Neural progenitor cell (in vitro differentiated cells): ENCODE measurements around the gene NINJ2. TPM values are rescaled to one million over a fixed set of nuclear protein-coding genes. Genes with fewer than 3 reads are reported as not detected.

Experiments used
- DNase-seq: peaks from one replicate; pipeline ENCODE4 v3.0.0-alpha.2; 2016; ENCODE audit warnings: low spot score
- H2AFZ ChIP-seq: fragments of 200-600 bp; sonication (generic); replicated peaks from 2 replicates; pipeline ENCODE4 v1.6.1; 2016; ENCODE audit warnings: antibody characterized with exemption
- H3F3A ChIP-seq: fragments of 200-600 bp; sonication (generic); 2 replicates; pipeline ENCODE4 v1.6.1; 2016; ENCODE audit warnings: antibody characterized with exemption, low read depth
- H3K27ac ChIP-seq: fragments of 200-600 bp; sonication (generic); 2 replicates; pipeline ENCODE4 v1.5.1; 2016; ENCODE audit warnings: mild to moderate bottlenecking
- H3K27me3 ChIP-seq: fragments of 200-600 bp; sonication (generic); 2 replicates; pipeline ENCODE4 v1.6.1; 2016; ENCODE audit warnings: mild to moderate bottlenecking, moderate library complexity
- H3K36me3 ChIP-seq: fragments of 200-600 bp; sonication (generic); 2 replicates; pipeline ENCODE4 v1.5.1; 2016
- H3K4me1 ChIP-seq: fragments of 200-600 bp; sonication (generic); 2 replicates; pipeline ENCODE4 v1.6.1; 2016; ENCODE audit warnings: mixed run types
- H3K4me2 ChIP-seq: fragments of 200-600 bp; sonication (generic); 2 replicates; pipeline ENCODE4 v1.6.1; 2016
- H3K4me3 ChIP-seq: fragments of 200-600 bp; sonication (generic); 2 replicates; pipeline ENCODE4 v1.5.1; 2016
- H3K79me2 ChIP-seq: fragments of 200-600 bp; sonication (generic); 2 replicates; pipeline ENCODE4 v1.6.1; 2016; ENCODE audit warnings: low read depth
- H3K9ac ChIP-seq: fragments of 200-600 bp; sonication (generic); 2 replicates; pipeline ENCODE4 v1.6.1; 2016
- H3K9me3 ChIP-seq: fragments of 200-600 bp; sonication (generic); 2 replicates; pipeline ENCODE4 v1.5.1; 2016; ENCODE audit warnings: low read depth
- H4K20me1 ChIP-seq: fragments of 200-600 bp; sonication (generic); 2 replicates; pipeline ENCODE4 v1.6.1; 2016; ENCODE audit warnings: low read depth
- H3K27ac Mint-ChIP-seq: 3 replicates; pipeline ENCODE4 v1.8.0; 2021; ENCODE audit warnings: mixed read lengths
- H3K27me3 Mint-ChIP-seq: 2 replicates; pipeline ENCODE4 v1.8.0; 2022; ENCODE audit warnings: low read depth, mild to moderate bottlenecking, inconsistent platforms, moderate library complexity, mixed read lengths; ENCODE audit not compliant: insufficient read depth
- H3K36me3 Mint-ChIP-seq: 3 replicates; pipeline ENCODE4 v1.8.0; 2021; ENCODE audit warnings: mixed read lengths
- H3K4me1 Mint-ChIP-seq: 3 replicates; pipeline ENCODE4 v1.8.0; 2021; ENCODE audit warnings: mixed read lengths
- H3K4me3 Mint-ChIP-seq: 3 replicates; pipeline ENCODE4 v1.8.0; 2021; ENCODE audit warnings: mild to moderate bottlenecking, moderate library complexity, mixed read lengths
- H3K9me3 Mint-ChIP-seq: 3 replicates; pipeline ENCODE4 v1.8.0; 2020; ENCODE audit warnings: mixed read lengths
- EZH2 ChIP-seq: fragments of 200-600 bp; sonication (generic); IDR thresholded peaks from 2 replicates; pipeline ENCODE4 v1.6.1; 2017; ENCODE audit warnings: antibody characterized with exemption, mild to moderate bottlenecking, moderate library complexity
- EZH2phosphoT487 ChIP-seq: fragments of 200-600 bp; sonication (generic); IDR thresholded peaks from 2 replicates; pipeline ENCODE4 v1.6.1; 2017; ENCODE audit warnings: antibody characterized with exemption
- total RNA-seq: library from RNA; depleted of rRNA; stranded (reverse); fragments of >200 nt; gene quantifications from 2 replicates; pipeline ENCODE4 v1.2.3, GENCODE V29; 2015; ENCODE audit warnings: low replicate concordance
- TF ChIP-seq, protein P1 (sequence below): fragments of 200-600 bp; sonication (generic); IDR thresholded peaks from 2 replicates; pipeline ENCODE4 v1.5.1; 2017; ENCODE audit warnings: antibody characterized with exemption, mild to moderate bottlenecking

NINJ2 gene
- total RNA-seq, 1 donor from 2014 or later: not detected

DNA sequence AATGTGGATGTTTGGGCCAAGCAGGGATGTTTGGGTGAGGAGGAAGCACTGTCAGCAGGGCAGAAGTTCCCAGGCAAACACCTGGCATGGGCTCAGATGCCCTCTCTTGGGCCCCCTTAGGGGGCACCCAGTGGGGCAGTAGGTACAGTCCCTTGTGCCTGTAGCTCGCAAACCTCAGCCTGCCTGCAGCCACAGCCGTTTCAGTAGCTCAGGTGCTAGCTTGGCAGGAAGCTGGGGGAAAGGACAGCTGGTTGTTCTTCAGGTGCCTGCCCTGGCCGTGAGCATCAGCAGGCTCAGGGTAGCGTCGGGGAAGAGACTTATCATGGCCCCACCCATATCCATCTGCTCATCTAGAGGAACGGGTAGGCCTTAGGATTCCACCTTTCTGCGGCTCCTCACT lies 136.0 kb downstream of the NINJ2 start:
- DNase-seq: no peak
- peaks cover 4% of the 10 kb centered on the region for H3K27me3 Mint-ChIP-seq
- H3K9me3 ChIP-seq: no peaks in the 10 kb centered on the region
- no peak overlapping the region for H3K4me3 Mint-ChIP-seq
- peaks cover 12% of the 10 kb centered on the region for H3K9me3 Mint-ChIP-seq
- no peaks in the 10 kb centered on the region for H4K20me1 ChIP-seq
- H3K4me1 Mint-ChIP-seq: peaks cover 9% of the 10 kb centered on the region
- peaks cover 2% of the 10 kb centered on the region for H3K79me2 ChIP-seq
- no peak overlapping the region for H3K9ac ChIP-seq
- no peaks in the 10 kb centered on the region for H3K27me3 ChIP-seq
- H3K4me2 ChIP-seq: no peak overlapping the region
- TF ChIP-seq EZH2phosphoT487: no peak
- no peak for TF ChIP-seq EZH2
- TF ChIP-seq, protein P1, sequence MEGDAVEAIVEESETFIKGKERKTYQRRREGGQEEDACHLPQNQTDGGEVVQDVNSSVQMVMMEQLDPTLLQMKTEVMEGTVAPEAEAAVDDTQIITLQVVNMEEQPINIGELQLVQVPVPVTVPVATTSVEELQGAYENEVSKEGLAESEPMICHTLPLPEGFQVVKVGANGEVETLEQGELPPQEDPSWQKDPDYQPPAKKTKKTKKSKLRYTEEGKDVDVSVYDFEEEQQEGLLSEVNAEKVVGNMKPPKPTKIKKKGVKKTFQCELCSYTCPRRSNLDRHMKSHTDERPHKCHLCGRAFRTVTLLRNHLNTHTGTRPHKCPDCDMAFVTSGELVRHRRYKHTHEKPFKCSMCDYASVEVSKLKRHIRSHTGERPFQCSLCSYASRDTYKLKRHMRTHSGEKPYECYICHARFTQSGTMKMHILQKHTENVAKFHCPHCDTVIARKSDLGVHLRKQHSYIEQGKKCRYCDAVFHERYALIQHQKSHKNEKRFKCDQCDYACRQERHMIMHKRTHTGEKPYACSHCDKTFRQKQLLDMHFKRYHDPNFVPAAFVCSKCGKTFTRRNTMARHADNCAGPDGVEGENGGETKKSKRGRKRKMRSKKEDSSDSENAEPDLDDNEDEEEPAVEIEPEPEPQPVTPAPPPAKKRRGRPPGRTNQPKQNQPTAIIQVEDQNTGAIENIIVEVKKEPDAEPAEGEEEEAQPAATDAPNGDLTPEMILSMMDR: no peak
- H3K4me3 ChIP-seq: no peak overlapping the region
- no peak overlapping the region for H3K27ac Mint-ChIP-seq
- H2AFZ ChIP-seq: no peak overlapping the region
- peaks cover 3% of the 10 kb centered on the region for H3K4me1 ChIP-seq
- no peaks in the 10 kb centered on the region for H3K36me3 ChIP-seq
- no peak overlapping the region for H3K27ac ChIP-seq
- H3K36me3 Mint-ChIP-seq: no peaks in the 10 kb centered on the region
- no peaks in the 10 kb centered on the region for H3F3A ChIP-seq

DNA sequence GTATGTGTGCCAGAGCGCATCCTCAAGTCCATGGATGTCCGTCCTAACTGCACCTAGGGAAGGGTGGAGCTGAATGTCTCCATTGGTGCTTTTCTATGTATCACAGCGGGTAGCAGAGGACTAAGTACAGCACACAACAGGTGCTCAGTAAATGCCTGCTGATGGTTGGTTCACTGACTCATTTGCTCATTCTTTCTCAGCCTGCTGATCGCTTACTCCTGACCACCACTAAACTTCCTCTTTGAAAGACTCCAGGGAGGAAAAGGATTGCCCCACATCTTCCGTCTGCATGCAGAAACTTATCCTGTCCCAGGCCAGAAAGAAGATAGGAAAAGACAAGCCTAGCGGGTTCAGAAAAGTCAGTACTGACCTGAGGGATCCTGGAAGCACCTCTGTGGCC lies 137.2 kb downstream of the NINJ2 start:
- Mint-ChIP-seq H3K4me3 (no peak overlapping the region), H3K36me3 (no peaks in the 10 kb centered on the region), H3K27me3 (peaks cover 4% of the 10 kb centered on the region), H3K27ac (no peak overlapping the region), H3K9me3 (peaks cover 8% of the 10 kb centered on the region), H3K4me1 (peaks cover 10% of the 10 kb centered on the region)
- no peaks in the 10 kb centered on the region for H4K20me1 ChIP-seq
- H3K4me3 ChIP-seq: no peak overlapping the region
- DNase-seq: no peak
- H3K27me3 ChIP-seq: no peaks in the 10 kb centered on the region
- TF ChIP-seq EZH2 (no peak), EZH2phosphoT487 (no peak)
- TF ChIP-seq, protein P1: no peak
- no peaks in the 10 kb centered on the region for H3K9me3 ChIP-seq
- H3F3A ChIP-seq: no peaks in the 10 kb centered on the region
- no peak overlapping the region for H3K9ac ChIP-seq
- H3K79me2 ChIP-seq: peaks cover 5% of the 10 kb centered on the region
- no peak overlapping the region for H2AFZ ChIP-seq
- no peak overlapping the region for H3K27ac ChIP-seq
- no peak overlapping the region for H3K4me2 ChIP-seq
- no peaks in the 10 kb centered on the region for H3K36me3 ChIP-seq
- H3K4me1 ChIP-seq: peaks cover 3% of the 10 kb centered on the region

DNA sequence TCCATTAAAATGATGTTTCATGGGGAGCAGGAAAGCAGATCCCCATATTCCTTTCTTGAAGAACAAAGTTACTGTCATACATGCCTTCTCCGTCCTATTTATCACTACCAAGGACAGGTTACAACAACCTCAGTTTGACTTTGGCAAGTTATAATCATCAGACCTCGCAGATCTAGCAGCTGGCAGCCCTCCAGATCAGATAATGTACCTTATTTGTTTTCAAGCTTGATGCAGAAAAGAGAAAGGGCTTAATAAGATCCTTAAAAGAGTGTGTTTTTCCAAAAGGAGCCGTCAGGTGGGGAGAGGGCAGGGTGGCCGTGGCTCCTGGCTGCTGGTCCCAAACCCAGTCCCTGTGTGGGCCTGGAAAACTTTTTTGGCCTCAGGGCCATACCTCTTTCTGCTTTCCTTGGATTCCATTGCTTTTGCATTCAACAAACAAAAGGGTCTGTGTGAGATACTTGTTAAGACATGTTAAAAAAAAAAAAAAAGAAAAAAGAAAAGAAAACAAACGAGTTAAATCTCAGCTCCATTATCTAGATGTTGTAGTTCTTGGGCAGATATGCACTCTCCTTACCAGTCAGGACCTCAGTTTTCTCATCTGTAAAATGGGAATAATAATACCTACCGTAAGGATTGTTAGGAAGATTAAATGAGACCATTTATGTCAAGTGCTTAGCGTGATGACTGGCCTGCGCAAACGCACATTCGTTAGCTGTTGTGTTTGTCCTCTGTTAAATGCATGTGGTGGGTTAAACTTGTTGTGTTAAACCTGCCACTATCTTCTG lies 138.9 kb downstream of the NINJ2 start:
- no peak overlapping the region for H3K27ac Mint-ChIP-seq
- no peaks in the 10 kb centered on the region for H3K9me3 ChIP-seq
- TF ChIP-seq EZH2phosphoT487 (no peak), EZH2 (no peak)
- TF ChIP-seq, protein P1: no peak
- no peaks in the 10 kb centered on the region for H3K36me3 Mint-ChIP-seq
- H3K4me3 Mint-ChIP-seq: no peak overlapping the region
- H2AFZ ChIP-seq: no peak overlapping the region
- peaks cover 10% of the 10 kb centered on the region for H3K4me1 Mint-ChIP-seq
- H3K27me3 ChIP-seq: no peaks in the 10 kb centered on the region
- peaks cover 4% of the 10 kb centered on the region for H3K9me3 Mint-ChIP-seq
- no peak for DNase-seq
- no peaks in the 10 kb centered on the region for H4K20me1 ChIP-seq
- no peaks in the 10 kb centered on the region for H3K36me3 ChIP-seq
- H3K9ac ChIP-seq: no peak overlapping the region
- no peak overlapping the region for H3K4me2 ChIP-seq
- peaks cover 17% of the 10 kb centered on the region for H3K4me1 ChIP-seq
- no peak overlapping the region for H3K27ac ChIP-seq
- no peak overlapping the region for H3K4me3 ChIP-seq
- peaks cover 5% of the 10 kb centered on the region for H3K79me2 ChIP-seq
- H3K27me3 Mint-ChIP-seq: peaks cover 9% of the 10 kb centered on the region
- no peaks in the 10 kb centered on the region for H3F3A ChIP-seq
